Measurements from ENCODE around the gene MKLN1.

The MKLN1 gene

GRCh38 chr7:131352032-131352431, 24.4 kb downstream of the MKLN1 start:
- DNase-seq (ENCODE audit: low read depth in 2 of 2) = no peak
- no peak overlapping the region for H3K4me3 ChIP-seq (replicated peaks in 1 of 2; ENCODE audit: low read depth in 2 of 2, low read length in 2 of 2)
- TF ChIP-seq CTCF (IDR thresholded peaks at IDR 0.05; ENCODE audit: low read depth, low read length) = no peak

DNA sequence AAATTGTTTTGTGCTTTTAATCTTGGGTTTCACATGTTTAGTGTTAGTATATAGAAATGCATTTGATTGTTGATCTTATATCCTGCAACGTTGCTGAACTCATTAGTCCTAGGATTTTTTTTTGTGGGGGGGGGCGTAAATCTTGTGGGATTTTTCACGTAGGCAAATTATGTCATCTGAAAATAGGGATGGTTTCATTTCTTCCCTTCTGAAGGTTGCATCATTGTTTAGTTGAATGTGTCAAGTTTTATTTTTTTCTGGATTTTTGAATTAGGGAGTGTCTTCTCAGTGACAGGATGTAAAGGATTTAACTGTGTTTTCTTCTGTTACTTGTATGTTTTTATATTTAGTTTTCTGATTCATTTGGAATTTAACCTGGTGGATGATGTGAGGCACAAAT, 26.7 kb downstream of the MKLN1 start:
- TF ChIP-seq CTCF (IDR thresholded peaks at IDR 0.05; ENCODE audit: low read depth, low read length) = no peak
- no peak overlapping the region for H3K4me3 ChIP-seq (replicated peaks in 1 of 2; ENCODE audit: low read depth in 2 of 2, low read length in 2 of 2)
- peak in 1 of 2 donors; percentile 43 for DNase-seq (ENCODE audit: low read depth in 2 of 2)

GRCh38 chr7:131355917-131356777, 28.5 kb downstream of the MKLN1 start:
- H3K4me3 ChIP-seq (replicated peaks in 1 of 2; ENCODE audit: low read depth in 2 of 2, low read length in 2 of 2) = no peak overlapping the region

GRCh38 chr7:131357282-131357880, 29.7 kb downstream of the MKLN1 start:
- H3K4me3 ChIP-seq (replicated peaks in 1 of 2; ENCODE audit: low read depth in 2 of 2, low read length in 2 of 2) = no peak overlapping the region
- TF ChIP-seq CTCF (IDR thresholded peaks at IDR 0.05; ENCODE audit: low read depth, low read length) = no peak
- DNase-seq (ENCODE audit: low read depth in 2 of 2) = peak in 1 of 2 donors; percentile 55

More at GRCh38 chr7:131355917-131356777, 28.5 kb downstream of the MKLN1 start:
- TF ChIP-seq CTCF (IDR thresholded peaks at IDR 0.05; ENCODE audit: low read depth, low read length) = no peak
- peak; percentile 42 to 43 for DNase-seq (ENCODE audit: low read depth in 2 of 2)

GRCh38 chr7:131358636-131359035, 31.0 kb downstream of the MKLN1 start:
- DNase-seq (ENCODE audit: low read depth in 2 of 2) = no peak
- TF ChIP-seq CTCF (IDR thresholded peaks at IDR 0.05; ENCODE audit: low read depth, low read length) = no peak
- no peak overlapping the region for H3K4me3 ChIP-seq (replicated peaks in 1 of 2; ENCODE audit: low read depth in 2 of 2, low read length in 2 of 2)

DNA sequence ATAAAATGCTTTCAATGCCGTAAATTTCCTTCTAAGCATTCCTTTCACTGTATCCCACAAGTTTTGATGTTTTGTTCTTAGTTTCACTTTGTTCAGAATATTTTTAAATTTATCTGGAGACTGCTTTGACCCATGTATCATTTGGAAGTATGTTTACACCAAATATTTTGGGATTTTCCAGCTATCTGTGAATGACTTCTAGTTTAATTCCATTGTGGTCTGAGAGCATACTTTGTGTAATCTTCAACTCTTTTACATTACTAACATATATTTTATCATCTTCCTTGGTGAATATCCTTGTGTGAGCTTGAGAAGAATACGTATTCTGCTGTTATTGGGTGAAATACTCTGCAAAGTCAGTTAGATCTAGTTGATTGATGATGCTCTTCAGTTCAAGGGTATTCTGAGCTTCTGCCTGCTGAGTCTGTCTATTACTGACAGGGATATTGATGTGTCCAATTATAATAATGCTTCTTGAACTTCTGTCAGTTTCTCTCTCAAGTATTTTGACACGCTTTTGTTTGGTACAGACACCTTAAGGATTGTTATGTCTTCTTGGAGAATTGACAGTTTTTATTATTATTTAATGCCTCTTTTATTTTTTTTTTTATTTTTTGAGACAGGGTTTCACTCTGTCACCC, 31.6 kb downstream of the MKLN1 start:
- no peak overlapping the region for H3K4me3 ChIP-seq (replicated peaks in 1 of 2; ENCODE audit: low read depth in 2 of 2, low read length in 2 of 2)
- DNase-seq (ENCODE audit: low read depth in 2 of 2) = no peak
- TF ChIP-seq CTCF (IDR thresholded peaks at IDR 0.05; ENCODE audit: low read depth, low read length) = no peak

Data from cardiac fibroblast (primary cell).